MM.1S (cell line): Measurements from ENCODE around the gene ELFN1.

ENCODE experiments used
- DNase-seq: peaks from one replicate; pipeline ENCODE4 v3.0.0-alpha.2; 2015
- H2AFZ ChIP-seq: fragments of 300-600 bp; sonication (generic); 2 replicates; pipeline ENCODE4 v1.6.0; 2016; ENCODE audit warnings: antibody characterized with exemption, low read length
- H3F3A ChIP-seq: fragments of 300-600 bp; sonication (generic); 2 replicates; pipeline ENCODE4 v1.6.1; 2016; ENCODE audit warnings: mild to moderate bottlenecking, antibody characterized with exemption, low read length, moderate library complexity, mixed read lengths; ENCODE audit not compliant: insufficient read depth
- H3K27ac ChIP-seq: fragments of 300-600 bp; sonication (generic); 2 replicates; pipeline ENCODE4 v1.5.1; 2016; ENCODE audit warnings: mild to moderate bottlenecking, low read length
- H3K27me3 ChIP-seq: fragments of 300-600 bp; sonication (generic); replicated peaks from 2 replicates; pipeline ENCODE4 v1.6.0; 2016; ENCODE audit warnings: low read length; ENCODE audit not compliant: insufficient read depth
- H3K36me3 ChIP-seq: fragments of 300-600 bp; sonication (generic); replicated peaks from 2 replicates; pipeline ENCODE4 v1.6.1; 2016; ENCODE audit warnings: mild to moderate bottlenecking, low read length, mixed read lengths; ENCODE audit not compliant: insufficient read depth
- H3K4me1 ChIP-seq: fragments of 300-600 bp; sonication (generic); 2 replicates; pipeline ENCODE4 v1.6.1; 2016; ENCODE audit warnings: low read length, mixed read lengths
- H3K4me2 ChIP-seq: fragments of 300-600 bp; sonication (generic); 2 replicates; pipeline ENCODE4 v1.6.0; 2016; ENCODE audit warnings: low read depth, low read length
- H3K4me3 ChIP-seq: fragments of 300-600 bp; sonication (generic); 2 replicates; pipeline ENCODE4 v1.5.1; 2016; ENCODE audit warnings: low read length, mixed read lengths
- H3K79me2 ChIP-seq: fragments of 300-600 bp; sonication (generic); 2 replicates; pipeline ENCODE4 v1.6.1; 2016; ENCODE audit warnings: mixed run types, low read length, mixed read lengths
- H3K9ac ChIP-seq: fragments of 300-600 bp; sonication (generic); 2 replicates; pipeline ENCODE4 v1.6.1; 2016; ENCODE audit warnings: low read length, mixed read lengths
- H3K9me2 ChIP-seq: fragments of 300-600 bp; sonication (generic); replicated peaks from 2 replicates; pipeline ENCODE4 v1.6.1; 2016; ENCODE audit warnings: mild to moderate bottlenecking, low read length, mixed read lengths; ENCODE audit not compliant: insufficient read depth
- H3K9me3 ChIP-seq: fragments of 300-600 bp; sonication (generic); replicated peaks from 2 replicates; pipeline ENCODE4 v1.6.1; 2016; ENCODE audit warnings: mild to moderate bottlenecking, low read length, mixed read lengths; ENCODE audit not compliant: insufficient read depth
- H4K20me1 ChIP-seq: fragments of 300-600 bp; sonication (generic); 2 replicates; pipeline ENCODE4 v1.6.1; 2016; ENCODE audit warnings: mild to moderate bottlenecking, low read length, moderate library complexity, mixed read lengths; ENCODE audit not compliant: insufficient read depth
- EZH2 ChIP-seq: fragments of 300-600 bp; sonication (generic); optimal IDR thresholded peaks from 2 replicates; pipeline ENCODE3; 2017; ENCODE audit warnings: low read depth, mild to moderate bottlenecking, antibody characterized with exemption, low read length, mixed read lengths
- EZH2phosphoT487 ChIP-seq: fragments of 300-600 bp; sonication (generic); IDR thresholded peaks from 2 replicates; pipeline ENCODE4 v1.6.1; 2018; ENCODE audit warnings: antibody characterized with exemption, low read length
- TF ChIP-seq, protein P1 (sequence below): fragments of 300-600 bp; sonication (generic); IDR thresholded peaks from 2 replicates; pipeline ENCODE4 v1.5.1; 2016; ENCODE audit warnings: antibody characterized with exemption, low read length, mixed read lengths

The ELFN1 gene

DNA sequence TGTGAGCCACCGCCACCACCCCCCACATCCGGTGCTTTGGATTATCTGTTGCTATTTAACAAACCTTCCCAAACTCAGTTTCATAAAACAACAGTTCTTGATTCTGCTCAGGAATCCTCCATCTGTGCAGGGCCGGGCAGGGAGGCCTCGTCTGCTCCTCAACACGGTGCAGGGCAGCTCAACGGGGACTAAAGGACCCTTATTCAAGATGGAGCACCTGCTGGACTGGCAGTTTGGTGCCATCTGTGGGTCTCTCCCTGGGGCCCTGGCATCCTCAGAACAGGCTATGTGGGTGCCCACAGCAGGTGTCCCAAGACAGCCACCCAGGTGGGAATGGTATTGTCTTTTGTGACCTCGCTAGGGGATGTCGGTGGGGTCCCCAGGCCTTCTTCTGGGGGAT lies 31.0 kb upstream of the ELFN1 start:
- Histone ChIP-seq H2AFZ (no peak overlapping the region), H3K27ac (no peak overlapping the region), H3K79me2 (no peaks in the 10 kb centered on the region), H3K27me3 (peaks cover 69% of the 10 kb centered on the region), H4K20me1 (no peaks in the 10 kb centered on the region), H3K36me3 (no peaks in the 10 kb centered on the region), H3F3A (no peaks in the 10 kb centered on the region), H3K9me3 (no peaks in the 10 kb centered on the region), H3K4me3 (no peak overlapping the region), H3K4me1 (no peaks in the 10 kb centered on the region), H3K9ac (no peak overlapping the region), H3K4me2 (no peak overlapping the region), H3K9me2 (no peaks in the 10 kb centered on the region)
- TF ChIP-seq, protein P1, sequence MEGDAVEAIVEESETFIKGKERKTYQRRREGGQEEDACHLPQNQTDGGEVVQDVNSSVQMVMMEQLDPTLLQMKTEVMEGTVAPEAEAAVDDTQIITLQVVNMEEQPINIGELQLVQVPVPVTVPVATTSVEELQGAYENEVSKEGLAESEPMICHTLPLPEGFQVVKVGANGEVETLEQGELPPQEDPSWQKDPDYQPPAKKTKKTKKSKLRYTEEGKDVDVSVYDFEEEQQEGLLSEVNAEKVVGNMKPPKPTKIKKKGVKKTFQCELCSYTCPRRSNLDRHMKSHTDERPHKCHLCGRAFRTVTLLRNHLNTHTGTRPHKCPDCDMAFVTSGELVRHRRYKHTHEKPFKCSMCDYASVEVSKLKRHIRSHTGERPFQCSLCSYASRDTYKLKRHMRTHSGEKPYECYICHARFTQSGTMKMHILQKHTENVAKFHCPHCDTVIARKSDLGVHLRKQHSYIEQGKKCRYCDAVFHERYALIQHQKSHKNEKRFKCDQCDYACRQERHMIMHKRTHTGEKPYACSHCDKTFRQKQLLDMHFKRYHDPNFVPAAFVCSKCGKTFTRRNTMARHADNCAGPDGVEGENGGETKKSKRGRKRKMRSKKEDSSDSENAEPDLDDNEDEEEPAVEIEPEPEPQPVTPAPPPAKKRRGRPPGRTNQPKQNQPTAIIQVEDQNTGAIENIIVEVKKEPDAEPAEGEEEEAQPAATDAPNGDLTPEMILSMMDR: no peak
- TF ChIP-seq EZH2: no peak
- no peak for TF ChIP-seq EZH2phosphoT487
- DNase-seq: no peak

DNA sequence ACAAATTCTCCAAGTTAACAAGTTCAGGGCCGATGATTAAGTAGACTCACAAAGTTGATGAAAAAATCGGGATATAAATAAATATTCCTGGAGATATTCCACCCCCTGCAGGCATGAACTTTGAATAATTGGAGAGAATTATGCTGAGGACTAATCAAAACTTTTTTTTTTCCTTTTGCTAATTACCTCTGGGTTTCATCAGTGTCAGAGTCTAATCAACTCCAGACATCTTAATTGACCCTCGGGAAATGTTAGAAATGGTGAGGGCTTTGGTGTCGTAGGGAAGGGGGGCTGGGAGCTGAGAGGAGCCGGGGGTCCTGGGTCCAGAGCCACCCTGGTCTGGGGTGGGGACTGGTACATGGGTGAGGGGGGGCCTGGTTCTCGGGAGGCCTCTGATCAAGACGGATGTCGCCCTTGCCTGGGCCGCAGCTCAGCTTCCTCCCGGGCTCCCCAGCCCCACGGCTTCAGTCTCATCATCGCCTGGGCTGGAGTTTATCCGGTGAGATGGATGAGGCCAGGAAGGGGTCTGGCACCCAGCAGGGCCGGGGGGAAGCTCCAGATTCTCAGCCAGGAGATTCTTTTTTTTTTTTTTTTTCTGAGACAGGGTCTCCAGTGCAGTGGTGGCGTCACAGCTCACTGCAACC lies 30.4 kb upstream of the ELFN1 start:
- H3K27ac ChIP-seq: no peak overlapping the region
- no peak overlapping the region for H3K4me3 ChIP-seq

DNA sequence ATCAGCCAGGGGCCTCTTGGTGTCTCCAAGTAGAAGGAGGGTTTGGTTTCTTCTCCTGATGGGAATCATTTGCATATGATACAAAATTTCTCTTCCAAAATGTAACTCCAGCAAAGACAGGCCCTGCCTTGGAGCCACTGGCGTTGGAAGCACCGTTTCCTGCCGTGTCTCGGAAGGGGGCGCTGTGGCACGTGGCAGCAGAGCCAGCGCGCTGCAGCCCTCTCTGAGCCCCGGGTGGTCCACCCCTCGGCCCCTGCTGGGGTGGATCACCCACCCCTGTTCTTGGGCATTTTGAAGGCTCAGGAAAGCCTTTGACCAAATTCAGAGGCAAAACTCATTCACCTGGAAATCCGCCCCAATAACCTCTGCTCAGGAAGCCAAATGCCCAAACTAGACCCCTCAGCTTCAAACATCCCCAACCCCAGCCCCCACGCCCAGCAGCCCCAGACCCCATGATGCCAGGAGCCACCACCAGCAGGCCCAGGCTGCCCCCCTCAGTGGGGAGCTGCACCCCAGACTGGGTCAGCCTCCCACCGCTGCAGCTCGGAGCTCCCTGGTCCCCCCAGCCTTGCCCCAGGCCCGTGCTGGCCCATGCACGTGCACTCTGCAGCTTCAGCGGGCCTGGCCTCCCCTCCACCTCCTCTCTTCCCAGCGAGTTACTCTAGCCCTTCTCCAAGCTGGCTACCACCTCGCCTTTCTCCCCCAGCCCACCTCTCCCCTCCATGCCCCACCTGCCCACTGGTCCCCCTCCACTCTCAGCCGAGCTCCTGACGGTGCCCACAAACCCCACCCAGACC lies 29.5 kb upstream of the ELFN1 start:
- no peak for DNase-seq

More for the DNA sequence above, 30.4 kb upstream of the ELFN1 start:
- TF ChIP-seq EZH2 (no peak), EZH2phosphoT487 (no peak)
- TF ChIP-seq, protein P1: no peak
- H3K9me2 ChIP-seq: no peaks in the 10 kb centered on the region
- H3K79me2 ChIP-seq: no peaks in the 10 kb centered on the region
- no peak overlapping the region for H2AFZ ChIP-seq
- H3K4me1 ChIP-seq: no peaks in the 10 kb centered on the region
- H3K36me3 ChIP-seq: no peaks in the 10 kb centered on the region
- H3K9me3 ChIP-seq: no peaks in the 10 kb centered on the region
- H3F3A ChIP-seq: no peaks in the 10 kb centered on the region
- no peak overlapping the region for H3K9ac ChIP-seq
- H3K27me3 ChIP-seq: peaks cover 74% of the 10 kb centered on the region
- no peaks in the 10 kb centered on the region for H4K20me1 ChIP-seq
- no peak for DNase-seq
- H3K4me2 ChIP-seq: no peak overlapping the region

More for the DNA sequence above, 29.5 kb upstream of the ELFN1 start:
- Histone ChIP-seq H3K4me3 (no peak overlapping the region), H3K79me2 (no peaks in the 10 kb centered on the region), H3K27me3 (peaks cover 77% of the 10 kb centered on the region), H3K9me3 (no peaks in the 10 kb centered on the region), H3K4me2 (no peak overlapping the region), H3K36me3 (no peaks in the 10 kb centered on the region), H3K27ac (no peak overlapping the region), H3K4me1 (no peaks in the 10 kb centered on the region), H3F3A (no peaks in the 10 kb centered on the region), H2AFZ (no peak overlapping the region), H4K20me1 (no peaks in the 10 kb centered on the region), H3K9ac (no peak overlapping the region), H3K9me2 (no peaks in the 10 kb centered on the region)
- TF ChIP-seq, protein P1: peak; percentile 55
- TF ChIP-seq EZH2 (no peak), EZH2phosphoT487 (no peak)
